ENCODE data around the gene VWDE. TPM values are rescaled to one million over a fixed set of nuclear protein-coding genes. Genes with fewer than 3 reads are reported as not detected.
A peak's percentile ranks its signal among the peaks of the same experiment; 100 is the strongest.
"Not testable (repeated sequence)": the region's sequence is repeated elsewhere in the genome, so short reads cannot be mapped to it uniquely, and the experiment has no call there.

VWDE gene
- 1.4 TPM for total RNA-seq

GRCh38 chr7:12403287-12404181 is at the start of gene VWDE:
TSS of gene VWDE (minus strand) at chr7:12403865. CDS start at chr7:12403716, 149 bp downstream.
- peak; percentile 48 for DNase-seq

DNA sequence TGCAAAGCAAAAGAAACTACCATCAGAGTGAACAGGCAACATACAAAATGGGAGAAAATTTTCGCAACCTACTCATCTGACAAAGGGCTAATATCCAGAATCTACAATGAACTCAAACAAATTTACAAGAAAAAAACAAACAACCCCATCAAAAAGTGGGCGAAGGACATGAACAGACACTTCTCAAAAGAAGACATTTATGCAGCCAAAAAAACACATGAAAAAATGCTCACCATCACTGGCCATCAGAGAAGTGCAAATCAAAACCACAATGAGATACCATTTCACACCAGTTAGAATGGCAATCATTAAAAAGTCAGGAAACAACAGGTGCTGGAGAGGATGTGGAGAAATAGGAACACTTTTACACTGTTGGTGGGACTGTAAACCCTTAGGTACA is 49.5 kb upstream of the VWDE start:
- DNase-seq, result not testable (repeated sequence)

- DNase-seq, result no peak
These were observed 47.0 kb upstream of the VWDE start for GRCh38 chr7:12450615-12451014.

DNA sequence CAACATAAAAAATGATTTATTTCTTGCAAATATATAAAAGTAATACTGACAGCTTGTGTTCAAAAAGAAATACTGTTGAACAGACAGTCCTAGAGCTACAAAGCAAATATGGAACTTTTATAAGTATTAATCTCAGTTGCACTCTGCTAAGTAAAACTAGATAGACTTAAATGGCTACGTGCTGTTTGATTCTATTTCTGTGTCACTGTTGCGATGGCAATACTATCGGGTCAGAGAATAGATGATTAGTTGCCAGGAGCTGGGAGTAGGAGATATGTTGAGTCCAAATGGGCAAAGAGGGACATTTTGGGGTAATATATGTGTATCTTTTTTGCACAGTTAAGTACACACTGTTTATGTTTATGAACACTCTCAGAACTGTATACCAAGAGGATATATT is 41.1 kb upstream of the VWDE start:
- DNase-seq, result no peak

DNA sequence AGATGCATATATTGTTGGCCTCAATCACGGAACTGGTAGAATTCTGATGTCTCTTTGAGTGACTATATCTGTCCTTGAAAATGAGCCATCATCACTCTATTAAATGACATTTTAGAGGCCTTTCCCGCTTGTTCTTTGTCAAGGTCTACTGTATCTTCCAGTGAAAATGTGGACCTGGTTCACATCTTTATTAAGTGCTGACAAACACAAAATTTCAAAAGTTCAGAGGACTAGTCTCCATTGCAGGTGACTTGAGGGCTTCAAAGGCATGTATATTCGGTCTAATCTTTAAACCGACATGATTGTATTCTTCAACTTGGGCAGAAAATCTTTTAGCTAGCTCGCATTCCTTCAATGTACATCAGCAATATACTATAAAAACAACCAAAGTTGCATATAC is 36.6 kb upstream of the VWDE start:
- no peak for DNase-seq

GRCh38 chr7:12436896-12437535 is 33.4 kb upstream of the VWDE start:
- no peak for DNase-seq

GRCh38 chr7:12436126-12436525 is 32.5 kb upstream of the VWDE start:
- DNase-seq, result no peak

- DNase-seq, result no peak
These were observed 30.5 kb upstream of the VWDE start for GRCh38 chr7:12434012-12434642.

GRCh38 chr7:12431886-12432556 is 28.4 kb upstream of the VWDE start:
- no peak for DNase-seq

- no peak for DNase-seq
These were observed 21.6 kb upstream of the VWDE start for GRCh38 chr7:12425311-12425710.

DNA sequence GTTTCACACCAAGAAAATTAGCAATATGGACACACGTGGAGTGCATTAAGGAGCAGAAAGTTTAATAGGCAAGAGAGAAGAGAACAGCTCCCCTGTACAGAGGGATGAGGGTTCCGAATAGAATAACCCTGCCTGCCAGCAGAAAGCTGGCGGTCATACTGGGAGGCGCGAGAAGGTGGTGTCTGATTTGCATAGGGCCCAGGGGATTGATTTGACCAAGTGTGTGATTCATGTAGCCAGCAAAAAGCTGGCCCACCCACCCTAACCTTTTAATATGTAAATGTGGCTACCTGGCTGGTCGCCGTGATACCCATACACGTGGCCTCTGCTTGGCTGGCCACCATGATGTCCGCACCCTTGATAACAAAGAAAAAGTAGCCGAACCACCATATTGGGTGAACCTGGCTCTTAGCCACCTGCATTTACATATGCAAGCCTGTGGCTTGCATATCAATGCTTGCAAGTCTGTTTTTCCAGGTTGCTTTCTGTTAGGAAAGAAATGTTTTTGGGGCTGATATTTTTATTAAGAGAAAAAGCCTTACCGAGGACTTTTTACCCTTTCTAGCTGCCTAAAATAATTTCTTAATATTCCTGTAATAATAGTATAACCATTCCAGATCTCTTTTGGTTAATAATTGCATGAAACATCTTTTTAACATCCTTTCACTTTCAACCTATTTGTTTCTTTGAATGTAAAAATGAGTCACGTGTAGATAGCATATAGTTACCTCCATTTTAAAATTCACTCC is 20.5 kb upstream of the VWDE start:
- DNase-seq, result no peak

DNA sequence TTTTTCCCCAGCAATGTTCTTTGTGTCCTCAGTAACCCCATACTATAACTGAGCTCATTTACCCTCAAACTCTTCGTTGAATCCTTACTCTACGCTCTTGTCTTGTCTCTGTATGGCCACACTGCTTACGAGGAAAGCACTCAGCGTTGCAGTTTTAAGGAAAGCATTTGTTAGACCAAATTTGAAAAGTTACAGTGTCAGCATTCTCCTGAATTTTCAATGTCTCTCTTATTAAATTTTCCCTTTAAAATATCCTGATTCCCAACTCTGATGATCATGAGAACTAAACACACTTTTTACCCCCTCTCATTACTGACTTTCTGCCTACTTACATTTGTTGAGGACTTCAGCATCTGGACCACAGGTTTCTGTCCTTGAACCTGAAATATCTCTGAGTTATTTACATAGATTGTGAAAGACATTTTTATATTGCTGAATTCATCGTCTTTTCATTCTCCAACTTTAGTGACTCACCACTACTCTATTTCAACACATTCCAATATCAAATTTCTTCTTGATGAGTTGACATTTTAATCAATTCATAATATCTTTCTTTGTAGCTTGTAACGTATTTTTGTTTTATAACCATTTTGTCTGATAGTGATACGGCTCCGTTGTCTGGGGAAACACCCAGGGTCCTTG is 19.8 kb upstream of the VWDE start:
- DNase-seq, result no peak

DNA sequence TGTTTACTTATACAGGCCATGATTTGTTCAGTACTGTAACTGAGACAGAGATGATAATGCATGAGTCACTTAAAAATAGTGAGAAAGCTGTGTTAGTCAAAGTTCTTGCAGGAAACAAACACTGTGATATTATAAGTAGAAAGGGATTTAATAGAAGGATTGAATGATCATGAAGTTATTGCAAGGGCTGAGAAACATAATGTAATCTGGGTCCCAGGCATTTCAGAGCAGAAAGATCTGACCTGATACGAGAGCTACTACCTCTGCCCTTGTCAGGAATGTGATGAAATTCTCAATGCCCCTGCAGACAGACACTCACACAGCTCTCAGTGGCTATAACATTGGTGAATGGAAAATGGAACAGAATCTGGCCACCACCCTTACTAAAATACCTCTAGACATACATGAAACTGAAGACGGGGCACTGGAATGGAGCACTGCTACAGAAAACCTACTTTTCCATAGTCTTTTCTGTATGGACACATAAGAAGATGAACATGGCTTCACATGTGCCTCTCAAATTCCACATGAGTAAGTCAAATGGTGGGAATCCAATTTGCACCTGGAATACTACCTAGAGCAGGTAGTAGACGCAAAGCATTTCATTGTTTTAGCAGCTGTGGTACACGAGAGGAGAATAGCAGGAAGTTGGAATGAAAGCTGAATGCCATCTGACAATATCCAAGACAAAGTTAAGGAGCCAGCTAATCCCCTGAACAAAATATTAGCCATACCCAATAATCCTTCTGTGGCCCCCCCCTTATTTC is 19.1 kb upstream of the VWDE start:
- DNase-seq, result no peak

DNA sequence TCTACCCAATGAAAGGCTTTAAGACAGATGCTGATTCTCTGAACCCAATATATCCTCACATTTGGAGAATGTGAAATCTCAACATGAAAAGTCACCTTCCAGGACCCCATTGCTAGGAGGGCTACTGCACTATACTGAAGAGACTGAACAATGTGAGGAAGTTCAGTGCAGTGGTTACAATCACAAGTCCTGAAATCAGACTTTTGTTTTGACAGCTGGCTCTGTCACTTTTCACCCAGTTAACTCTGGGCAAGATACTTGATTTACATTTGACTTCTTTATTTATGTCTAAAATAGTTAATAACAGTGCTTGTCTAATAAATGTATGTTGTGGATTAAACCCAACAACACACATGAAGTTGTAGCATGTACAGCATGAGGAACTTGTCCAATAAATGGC is 14.8 kb upstream of the VWDE start:
- DNase-seq, result no peak

GRCh38 chr7:12415072-12415471 is 11.4 kb upstream of the VWDE start:
- DNase-seq, result no peak

- DNase-seq, result no peak
These were observed 8.7 kb upstream of the VWDE start for GRCh38 chr7:12412407-12412806.

GRCh38 chr7:12410523-12410922 is 6.9 kb upstream of the VWDE start:
- no peak for DNase-seq

GRCh38 chr7:12409097-12409711 is 5.5 kb upstream of the VWDE start:
- DNase-seq, result no peak

GRCh38 chr7:12407652-12408051 is 4.0 kb upstream of the VWDE start:
- not testable (repeated sequence) for DNase-seq

GRCh38 chr7:12402365-12402725 is 1.3 kb downstream of the VWDE start:
- no peak for DNase-seq

Data from occipital lobe (tissue), 2 donors.